Fibroblast of lung (primary cell): ENCODE data around the gene CARS1. TPM values are rescaled to one million over a fixed set of nuclear protein-coding genes. Genes with fewer than 3 reads are reported as not detected.

Experiments used
- DNase-seq, 2 donors: peaks; one replicate each; pipeline versions ENCODE4 v3.0.0 to v3.0.0-alpha.2; 2010; ENCODE audit warnings: low read depth in 2 of 2
- H2AFZ ChIP-seq: 2 replicates; pipeline ENCODE4 v1.5.1; 2012; ENCODE audit warnings: low read length, control low read depth, inconsistent platforms
- H3K27ac ChIP-seq: 2 replicates; pipeline ENCODE4 v1.5.1; 2011; ENCODE audit warnings: low read length, control low read depth; ENCODE audit not compliant: insufficient read depth
- H3K27me3 ChIP-seq: 2 replicates; pipeline ENCODE4 v1.5.1; 2011; ENCODE audit warnings: mild to moderate bottlenecking, low read length; ENCODE audit not compliant: control insufficient read depth, insufficient read depth
- H3K36me3 ChIP-seq: 2 replicates; pipeline ENCODE4 v1.5.1; 2011; ENCODE audit warnings: low read length; ENCODE audit not compliant: control insufficient read depth, insufficient read depth
- H3K4me1 ChIP-seq: 2 replicates; pipeline ENCODE4 v1.5.1; 2011; ENCODE audit warnings: low read length; ENCODE audit not compliant: control insufficient read depth, insufficient read depth; ENCODE audit errors: extremely low read depth
- H3K4me2 ChIP-seq: 2 replicates; pipeline ENCODE4 v1.5.1; 2011; ENCODE audit warnings: low read length, control low read depth; ENCODE audit not compliant: insufficient read depth; ENCODE audit errors: extremely low read depth
- H3K4me3 ChIP-seq, 4 experiments: fragments of 200-600 bp in 1 of 4; sonication (generic) in 1 of 4; replicated peaks in 1 of 4; 2 replicates each; pipeline ENCODE4 v1.5.1; 2011 to 2016; ENCODE audit warnings: low read length in 4 of 4, low read depth in 3 of 4, mild to moderate bottlenecking in 3 of 4, control low read depth in 2 of 4, inconsistent platforms in 1 of 4, mixed read lengths in 1 of 4; ENCODE audit not compliant: insufficient read depth in 1 of 4; ENCODE audit errors: control extremely low read depth in 1 of 4
- H3K79me2 ChIP-seq: 2 replicates; pipeline ENCODE4 v1.5.1; 2012; ENCODE audit warnings: mild to moderate bottlenecking, low read length, inconsistent platforms; ENCODE audit not compliant: control insufficient read depth, insufficient read depth
- H3K9ac ChIP-seq: 2 replicates; pipeline ENCODE4 v1.5.1; 2011; ENCODE audit warnings: mild to moderate bottlenecking, low read length, control low read depth; ENCODE audit not compliant: insufficient read depth
- H3K9me3 ChIP-seq: 2 replicates; pipeline ENCODE4 v1.5.1; 2012; ENCODE audit warnings: low read depth, low read length; ENCODE audit not compliant: control insufficient read depth, insufficient read depth
- H4K20me1 ChIP-seq: 2 replicates; pipeline ENCODE4 v1.5.1; 2011; ENCODE audit warnings: low read length; ENCODE audit not compliant: control insufficient read depth, insufficient read depth; ENCODE audit errors: extremely low read depth
- CTCF ChIP-seq, 2 donors: IDR thresholded peaks in 1 of 2; conservative IDR thresholded peaks in 1 of 2; 1 replicate in 1 of 2; 2 replicates in 1 of 2; pipeline ENCODE4 v1.5.1; 2011 to 2012; ENCODE audit warnings: low read length in 2 of 2, control low read depth in 1 of 2, inconsistent platforms in 1 of 2, low read depth in 1 of 2, mild to moderate bottlenecking in 1 of 2
- EZH2 ChIP-seq: IDR thresholded peaks from 2 replicates; pipeline ENCODE4 v1.5.1; 2012; ENCODE audit warnings: low read length, control low read depth, mild to moderate bottlenecking; ENCODE audit errors: missing control alignments
- polyA plus RNA-seq, 2 donors: library from polyadenylated mRNA; depleted of rRNA in 1 of 2; stranded (reverse) in 1 of 2; unstranded in 1 of 2; fragments of >200 nt; gene quantifications; 2 replicates each; pipeline ENCODE4 v1.2.1, GENCODE V29; 2011 to 2012; ENCODE audit warnings: missing spikeins in 1 of 2
- total RNA-seq: library from RNA; depleted of rRNA; stranded (reverse); fragments of >200 nt; gene quantifications from 2 replicates; pipeline ENCODE4 v1.2.1, GENCODE V29; 2014

Gene CARS1
- total and polyA plus RNA-seq, 2 donors (not counting 1 experiment from before 2014, with no cell fraction given) = 67.5 to 149 TPM

DNA sequence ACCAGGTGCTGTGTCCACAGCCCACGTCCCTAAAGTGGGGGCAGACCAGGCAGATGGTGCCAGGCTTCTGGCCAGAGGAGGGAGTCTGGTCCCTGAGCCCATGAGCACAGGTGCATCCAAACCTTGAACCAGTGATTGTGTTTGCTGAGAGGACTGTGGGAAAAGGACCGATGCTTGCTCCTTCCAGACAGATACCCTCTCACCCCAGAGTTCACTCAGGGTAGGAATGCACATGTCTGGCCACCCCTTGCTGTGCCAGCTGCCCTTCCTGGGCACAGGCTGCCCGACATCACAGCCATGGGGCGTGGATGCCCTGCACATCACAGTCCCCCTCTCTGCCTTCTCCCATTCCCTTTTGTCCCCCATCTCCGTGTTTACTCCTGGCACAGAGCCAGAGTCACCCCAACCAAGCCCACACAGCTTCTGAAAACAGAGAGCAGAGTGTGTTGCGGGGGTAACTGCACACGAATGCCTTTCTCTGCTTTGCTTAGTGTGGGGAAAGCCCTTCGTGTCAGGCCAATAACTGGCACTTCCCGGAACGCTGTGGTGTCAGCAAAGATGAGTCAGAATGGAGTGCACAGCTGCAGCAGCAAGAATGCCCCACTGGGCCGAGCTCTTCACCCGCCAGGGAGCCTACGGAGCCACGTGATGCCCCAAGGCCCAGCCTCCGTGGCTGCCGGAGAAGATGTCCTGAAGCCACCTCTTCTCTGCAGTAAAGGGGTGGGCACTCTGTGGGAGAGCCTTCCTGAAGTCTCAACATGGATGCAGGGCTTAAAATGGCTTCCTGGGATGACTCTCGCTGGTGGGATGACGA is 7.6 kb downstream of the CARS1 start:
- Histone ChIP-seq H3K4me3 (peak overlapping the region in 2 of 4 experiments; percentile 10 to 27), H3K36me3 (peaks cover 16% of the 10 kb centered on the region), H3K4me2 (peak overlapping the region; percentile 38), H2AFZ (no peak overlapping the region), H3K27me3 (no peaks in the 10 kb centered on the region), H3K9ac (peak overlapping the region; percentile 23), H3K79me2 (peaks cover 81% of the 10 kb centered on the region), H3K9me3 (no peaks in the 10 kb centered on the region), H3K4me1 (peaks cover 17% of the 10 kb centered on the region), H4K20me1 (no peaks in the 10 kb centered on the region), H3K27ac (peak overlapping the region; percentile 83)
- DNase-seq = peak; percentile 95 to 97
- no peak for TF ChIP-seq EZH2
- TF ChIP-seq CTCF (conservative IDR thresholded peaks at IDR 0.05 in 1 of 2, IDR thresholded peaks at IDR 0.05 in 1 of 2; ENCODE audit: low read depth in 1 of 2, low read length in 2 of 2) = peak in 1 of 2 donors; percentile 48

DNA sequence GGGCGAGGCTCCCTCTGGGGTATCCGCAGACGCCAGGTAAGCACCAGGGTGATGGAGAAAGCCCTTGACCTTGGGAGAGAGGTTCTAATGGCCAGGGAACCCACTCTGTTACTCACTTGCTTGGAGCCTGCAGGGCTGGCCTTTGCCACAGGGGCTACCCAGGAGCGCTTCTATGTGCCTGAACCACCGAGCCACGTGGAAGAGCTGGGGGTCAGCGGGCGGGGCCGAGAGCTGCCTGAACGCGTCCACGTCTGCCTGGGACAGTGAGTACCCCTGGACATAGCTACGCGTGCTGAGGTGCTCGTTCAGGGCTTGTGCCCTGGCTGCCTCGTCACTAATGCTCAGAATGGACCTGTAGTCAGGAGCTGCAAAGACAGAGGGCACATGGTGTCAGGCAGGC is 9.6 kb downstream of the CARS1 start:
- Histone ChIP-seq H3K9ac (no peak overlapping the region), H3K27me3 (no peaks in the 10 kb centered on the region), H3K36me3 (peaks cover 14% of the 10 kb centered on the region), H3K4me2 (no peak overlapping the region), H3K4me1 (peaks cover 27% of the 10 kb centered on the region), H2AFZ (no peak overlapping the region), H3K9me3 (no peaks in the 10 kb centered on the region), H4K20me1 (no peaks in the 10 kb centered on the region), H3K27ac (peak overlapping the region; percentile 8), H3K4me3 (no peak overlapping the region), H3K79me2 (peaks cover 82% of the 10 kb centered on the region)
- TF ChIP-seq EZH2 (no peak), CTCF (conservative IDR thresholded peaks at IDR 0.05 in 1 of 2, IDR thresholded peaks at IDR 0.05 in 1 of 2; ENCODE audit: low read depth in 1 of 2, low read length in 2 of 2) (no peak)
- no peak for DNase-seq

DNA sequence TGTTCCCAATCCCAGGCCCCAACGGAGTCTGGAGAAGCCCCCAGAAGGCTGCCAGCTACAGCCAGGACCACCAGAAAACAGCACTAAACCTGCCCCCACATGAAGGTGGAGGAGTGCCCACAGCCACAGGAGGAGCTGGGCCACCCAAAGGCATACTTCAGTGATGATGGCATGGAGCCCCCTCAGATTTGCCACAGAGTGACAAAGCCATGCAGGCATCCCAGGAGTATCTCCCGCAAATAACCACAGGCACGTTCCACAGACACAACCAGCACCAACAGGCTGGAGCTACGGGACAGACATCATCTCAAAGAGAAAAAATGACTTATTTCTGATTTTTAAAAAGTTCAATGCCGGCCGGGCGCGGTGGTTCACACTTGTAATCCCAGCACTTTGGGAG is 10.6 kb downstream of the CARS1 start:
- Histone ChIP-seq H3K27ac (no peak overlapping the region), H3K79me2 (peaks cover 85% of the 10 kb centered on the region), H2AFZ (no peak overlapping the region), H3K9me3 (no peaks in the 10 kb centered on the region), H3K4me3 (no peak overlapping the region), H3K4me1 (peaks cover 25% of the 10 kb centered on the region), H3K4me2 (no peak overlapping the region), H3K36me3 (peaks cover 17% of the 10 kb centered on the region), H3K9ac (no peak overlapping the region), H4K20me1 (no peaks in the 10 kb centered on the region), H3K27me3 (no peaks in the 10 kb centered on the region)
- TF ChIP-seq EZH2 (no peak), CTCF (conservative IDR thresholded peaks at IDR 0.05 in 1 of 2, IDR thresholded peaks at IDR 0.05 in 1 of 2; ENCODE audit: low read depth in 1 of 2, low read length in 2 of 2) (no peak)
- peak in 1 of 2 donors; percentile 43 for DNase-seq
